AG04450 (cell line): ENCODE measurements around the gene FNDC3B. TPM values are rescaled to one million over a fixed set of nuclear protein-coding genes. Genes with fewer than 3 reads are reported as not detected.

ENCODE experiments used
- CTCF ChIA-PET: fragments of 300-600, 350-600 bp; formaldehyde crosslinking; extraction: SDS; loops from one replicate; lab custom pipeline; 2022; ENCODE audit warnings: antibody characterized with exemption, inconsistent platforms; lab: Charles Lee
- POLR2A ChIA-PET: fragments of 350-600 bp; formaldehyde crosslinking; extraction: SDS; loops from one replicate; lab custom pipeline; 2021; ENCODE audit warnings: antibody characterized with exemption, inconsistent platforms; lab: Yijun Ruan, JAX
- DNase-seq: peaks from one replicate; pipeline ENCODE4 v3.0.0-alpha.2; 2011; ENCODE audit warnings: low read depth, low spot score
- H3K27ac ChIP-seq: one replicate; pipeline ENCODE4 v1.5.1; 2012; ENCODE audit warnings: low read depth, low read length, control low read depth
- H3K27me3 ChIP-seq: one replicate; pipeline ENCODE4 v1.6.0; 2012; ENCODE audit warnings: low read length; ENCODE audit not compliant: control insufficient read depth, insufficient read depth
- H3K4me3 ChIP-seq: 2 replicates; pipeline ENCODE4 v1.5.1; 2011; ENCODE audit warnings: mild to moderate bottlenecking, low read depth, low read length, control low read depth
- H3K9me3 ChIP-seq: 2 replicates; pipeline ENCODE4 v1.5.1; 2012; ENCODE audit warnings: low read length; ENCODE audit not compliant: control insufficient read depth, insufficient read depth
- polyA plus RNA-seq: library from polyadenylated mRNA; depleted of rRNA; stranded (reverse); fragments of >200 nt; gene quantifications from 2 replicates; pipeline ENCODE4 v1.2.3, GENCODE V29; 2011
- TF ChIP-seq, protein P1 (sequence below): IDR thresholded peaks from 2 replicates; pipeline ENCODE4 v1.5.1; 2011; ENCODE audit warnings: low read depth, low read length, control low read depth, inconsistent platforms

The FNDC3B gene
- polyA plus RNA-seq, 1 experiment = 39.5 TPM

DNA sequence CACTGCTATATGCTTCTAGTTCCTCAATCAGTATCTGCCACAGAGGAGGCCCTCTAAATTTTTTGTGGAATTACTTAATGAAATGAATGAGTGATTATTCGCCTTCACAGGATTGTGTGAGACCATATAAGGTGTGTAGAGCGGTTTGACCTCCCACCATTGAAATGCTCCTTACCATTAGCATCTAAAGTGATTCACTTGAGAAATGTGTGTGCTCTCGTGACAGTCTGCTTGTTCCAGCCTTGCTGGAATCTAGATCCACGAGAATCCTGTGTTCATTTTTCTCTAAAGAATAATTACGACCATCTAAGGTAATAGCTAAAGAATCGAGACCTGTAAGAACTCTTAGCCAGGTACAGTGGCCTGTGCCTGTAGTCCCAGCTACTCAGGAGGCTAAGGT, 126.9 kb downstream of the FNDC3B start:
- H3K4me3 ChIP-seq = no peak overlapping the region
- DNase-seq = no peak
- no peaks in the 10 kb centered on the region for H3K27me3 ChIP-seq
- H3K9me3 ChIP-seq = no peaks in the 10 kb centered on the region
- CTCF ChIA-PET = interaction anchor here (1.6 kb wide), 1 partner anchor 24 kb away, joined by 3 read pairs; no protein-coding TSS in a partner anchor
- TF ChIP-seq, protein P1, sequence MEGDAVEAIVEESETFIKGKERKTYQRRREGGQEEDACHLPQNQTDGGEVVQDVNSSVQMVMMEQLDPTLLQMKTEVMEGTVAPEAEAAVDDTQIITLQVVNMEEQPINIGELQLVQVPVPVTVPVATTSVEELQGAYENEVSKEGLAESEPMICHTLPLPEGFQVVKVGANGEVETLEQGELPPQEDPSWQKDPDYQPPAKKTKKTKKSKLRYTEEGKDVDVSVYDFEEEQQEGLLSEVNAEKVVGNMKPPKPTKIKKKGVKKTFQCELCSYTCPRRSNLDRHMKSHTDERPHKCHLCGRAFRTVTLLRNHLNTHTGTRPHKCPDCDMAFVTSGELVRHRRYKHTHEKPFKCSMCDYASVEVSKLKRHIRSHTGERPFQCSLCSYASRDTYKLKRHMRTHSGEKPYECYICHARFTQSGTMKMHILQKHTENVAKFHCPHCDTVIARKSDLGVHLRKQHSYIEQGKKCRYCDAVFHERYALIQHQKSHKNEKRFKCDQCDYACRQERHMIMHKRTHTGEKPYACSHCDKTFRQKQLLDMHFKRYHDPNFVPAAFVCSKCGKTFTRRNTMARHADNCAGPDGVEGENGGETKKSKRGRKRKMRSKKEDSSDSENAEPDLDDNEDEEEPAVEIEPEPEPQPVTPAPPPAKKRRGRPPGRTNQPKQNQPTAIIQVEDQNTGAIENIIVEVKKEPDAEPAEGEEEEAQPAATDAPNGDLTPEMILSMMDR = no peak
- no peak overlapping the region for H3K27ac ChIP-seq
- POLR2A ChIA-PET = no interaction called here

DNA sequence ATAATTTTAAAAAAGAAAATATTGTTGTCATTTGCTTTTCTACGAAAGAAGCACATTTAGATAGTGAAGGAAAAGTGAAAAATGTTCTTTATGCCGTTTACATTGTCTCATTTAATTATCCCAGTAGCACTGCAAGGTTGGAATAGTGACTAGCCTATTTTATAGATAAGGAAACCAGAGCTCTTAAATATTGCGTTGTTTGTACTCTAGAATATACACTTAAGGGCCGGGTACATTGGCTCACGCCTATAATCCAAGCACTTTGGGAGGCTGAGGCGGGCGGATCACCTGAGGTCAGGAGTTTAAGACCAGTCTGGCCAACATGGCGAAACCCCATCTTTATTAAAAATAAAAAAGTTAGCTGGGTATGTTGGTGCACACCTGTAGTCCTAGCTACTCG, 127.5 kb downstream of the FNDC3B start:
- TF ChIP-seq, protein P1 = no peak
- Histone ChIP-seq H3K9me3 (no peaks in the 10 kb centered on the region), H3K27me3 (no peaks in the 10 kb centered on the region), H3K27ac (no peak overlapping the region), H3K4me3 (no peak overlapping the region)
- DNase-seq = no peak
- ChIA-PET POLR2A (no interaction called here), CTCF (interaction anchor here (1.6 kb wide), 1 partner anchor 25 kb away, joined by 3 read pairs; no protein-coding TSS in a partner anchor)

DNA sequence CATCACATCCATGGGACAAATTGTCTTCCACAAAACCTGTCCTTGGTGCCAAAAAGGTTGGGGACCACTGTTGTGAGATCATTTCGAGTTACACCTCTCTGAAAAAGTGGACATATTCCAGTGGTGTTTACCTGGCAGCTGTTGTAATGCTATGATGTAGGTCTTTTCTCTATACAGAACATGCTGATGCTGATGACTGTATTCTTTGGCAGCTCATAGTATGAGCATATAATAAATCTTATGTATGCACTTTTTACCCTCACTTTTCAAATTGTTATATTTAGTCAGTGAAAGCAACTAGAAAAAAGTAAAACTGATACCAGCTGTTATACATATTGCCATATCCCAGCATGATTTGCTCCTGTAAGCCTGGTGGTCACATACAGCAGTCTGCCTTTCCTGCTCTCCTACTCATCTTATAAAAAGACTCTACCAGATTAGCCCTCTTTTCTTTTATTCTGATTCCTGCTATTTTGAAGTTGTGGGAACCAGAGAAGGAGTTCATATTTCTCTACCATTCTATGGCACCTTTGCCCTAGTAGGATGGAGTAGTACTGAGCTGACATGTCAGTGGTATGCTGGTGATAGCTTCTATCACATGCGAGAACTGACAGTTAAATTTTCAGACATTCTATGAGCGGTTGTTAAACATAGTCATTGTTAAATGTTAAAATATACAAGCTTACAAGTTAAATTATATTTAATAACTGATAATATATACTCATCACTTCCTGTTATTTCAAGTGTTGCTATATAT, 128.7 kb downstream of the FNDC3B start:
- no peak for DNase-seq
- ChIA-PET CTCF (interaction anchor here (0.6 to 1.6 kb wide), 3 partner anchors 26 to 163 kb away, joined by 3 to 4 read pairs (median 4); no protein-coding TSS in a partner anchor), POLR2A (interaction anchor here (0.6 to 1.4 kb wide), 4 partner anchors 13 to 294 kb away, joined by 3 to 5 read pairs (median 4); no protein-coding TSS in a partner anchor)
- Histone ChIP-seq H3K27me3 (no peaks in the 10 kb centered on the region), H3K9me3 (no peaks in the 10 kb centered on the region), H3K27ac (peak overlapping the region; percentile 53), H3K4me3 (no peak overlapping the region)
- TF ChIP-seq, protein P1 = peak; percentile 30

DNA sequence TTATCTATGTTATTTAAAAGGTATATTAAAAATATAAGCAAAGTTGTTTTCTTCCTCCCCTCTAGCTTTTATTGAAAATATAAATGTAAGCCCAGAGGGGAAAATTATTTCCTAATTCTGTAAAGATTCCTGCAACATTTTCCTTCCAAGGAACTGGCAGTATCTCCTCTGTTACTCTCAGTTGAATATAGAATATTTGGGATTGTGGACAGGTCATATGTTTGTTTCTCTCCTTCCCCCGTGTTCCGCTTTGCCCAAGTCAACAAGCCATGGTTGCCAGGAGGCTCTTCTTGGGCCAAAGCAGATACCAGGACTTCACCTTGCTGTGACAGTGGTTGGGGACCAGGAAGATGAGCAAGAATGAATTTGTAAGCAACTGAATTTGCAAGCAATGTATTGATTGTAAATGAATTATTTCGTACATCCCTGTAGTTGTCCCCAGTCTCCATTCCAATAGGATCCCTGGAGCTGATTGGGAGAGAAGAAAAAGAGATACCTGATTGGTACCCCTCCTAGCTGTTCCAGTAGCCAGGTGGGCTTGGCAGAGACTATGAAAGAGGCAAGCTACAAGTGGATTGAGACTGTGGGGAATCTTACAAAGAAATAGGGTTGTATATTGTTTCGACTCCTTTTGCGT, 130.8 kb downstream of the FNDC3B start:
- H3K4me3 ChIP-seq = no peak overlapping the region
- no peak overlapping the region for H3K27ac ChIP-seq
- TF ChIP-seq, protein P1 = no peak
- ChIA-PET CTCF (interaction anchor here (0.7 to 1.0 kb wide), 2 partner anchors 48 to 163 kb away, joined by 3 to 5 read pairs; no protein-coding TSS in a partner anchor), POLR2A (interaction anchor here (0.6 to 1.3 kb wide), 3 partner anchors 11 to 130 kb away, joined by 3 to 12 read pairs (median 3); no protein-coding TSS in a partner anchor)
- no peak for DNase-seq
- no peaks in the 10 kb centered on the region for H3K9me3 ChIP-seq
- no peaks in the 10 kb centered on the region for H3K27me3 ChIP-seq
